ENCODE measurements around the gene KCNB1.

The KCNB1 gene

DNA sequence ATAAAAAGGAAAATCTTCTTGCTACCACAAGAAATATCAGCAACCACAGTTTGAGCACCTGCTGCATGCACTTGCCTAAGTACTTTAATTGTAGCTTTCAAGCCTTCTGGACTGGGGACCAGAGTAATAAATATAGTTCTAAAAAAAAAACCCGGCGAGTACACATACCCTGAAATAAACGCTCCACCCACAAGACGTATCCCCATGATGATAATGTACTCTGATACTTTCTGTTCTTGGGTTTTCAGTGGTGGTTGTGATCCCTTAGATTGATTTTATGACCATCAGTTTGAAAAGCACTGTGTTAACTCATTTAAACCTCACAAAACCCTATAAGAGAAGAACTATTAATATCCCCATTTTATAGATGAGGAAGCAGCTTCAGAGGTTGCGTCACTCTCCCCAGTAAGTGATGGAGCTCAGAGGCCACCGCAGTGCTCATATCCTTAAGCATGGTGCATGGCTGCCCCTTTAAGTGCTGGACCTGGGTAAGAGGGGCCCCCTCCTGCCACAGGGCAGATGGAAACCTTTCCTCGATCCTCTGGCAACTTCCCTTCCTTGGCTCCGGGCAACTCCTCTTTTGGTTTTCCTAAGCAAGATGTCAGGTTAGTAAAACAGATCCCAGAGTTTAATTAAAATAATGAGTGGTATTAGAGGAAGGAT lies 67.3 kb downstream of the KCNB1 start:
- DNase-seq, result no peak
- Histone ChIP-seq H3K79me1 (replicated peaks; ENCODE audit: low read length, poor library complexity, severe bottlenecking) (no peaks in the 10 kb centered on the region), H3K9ac (ENCODE audit: low read length) (no peak overlapping the region), H3K27ac (ENCODE audit: low read length, poor library complexity, severe bottlenecking) (no peak overlapping the region), H2BK15ac (ENCODE audit: low read depth, poor library complexity, severe bottlenecking) (no peak overlapping the region), H3K14ac (ENCODE audit: low read length in 2 of 2) (no peak overlapping the region), H3K4me3 (ENCODE audit: insufficient read depth in 1 of 2, low read depth in 1 of 2, low read length in 2 of 2) (no peak overlapping the region), H2AFZ (ENCODE audit: low read depth, low read length) (no peak overlapping the region), H3K9me3 (ENCODE audit: control insufficient read depth, low read length) (no peaks in the 10 kb centered on the region), H4K91ac (ENCODE audit: low read length) (no peak overlapping the region), H3K27me3 (ENCODE audit: control insufficient read depth in 1 of 2, insufficient read depth in 1 of 2, low read length in 2 of 2) (peaks cover 72 to 86% of the 10 kb centered on the region in 2 experiments), H3K23ac (ENCODE audit: low read length in 2 of 2) (no peak overlapping the region), H3K4ac (ENCODE audit: low read depth in 1 of 2, low read length in 2 of 2) (no peak overlapping the region), H3K4me1 (ENCODE audit: control insufficient read depth, insufficient read depth, low read depth, low read length) (no peaks in the 10 kb centered on the region), H3K18ac (ENCODE audit: low read depth in 1 of 2, low read length in 2 of 2) (no peak overlapping the region), H4K8ac (ENCODE audit: low read length) (no peak overlapping the region), H2BK12ac (ENCODE audit: low read length in 2 of 2) (no peak overlapping the region), H3K4me2 (ENCODE audit: low read length, poor library complexity, severe bottlenecking) (no peak overlapping the region), H3K36me3 (ENCODE audit: control insufficient read depth in 1 of 2, insufficient read depth in 2 of 2, low read depth in 1 of 2, low read length in 2 of 2) (no peaks in the 10 kb centered on the region), H2BK120ac (ENCODE audit: low read depth, low read length) (no peak overlapping the region), H2BK5ac (ENCODE audit: low read depth, low read length, poor library complexity, severe bottlenecking) (no peak overlapping the region), H2AK5ac (ENCODE audit: low read length, severe bottlenecking) (no peak overlapping the region)
- 86% methylated on average over 4 of the region's 8 CpGs for WGBS

DNA sequence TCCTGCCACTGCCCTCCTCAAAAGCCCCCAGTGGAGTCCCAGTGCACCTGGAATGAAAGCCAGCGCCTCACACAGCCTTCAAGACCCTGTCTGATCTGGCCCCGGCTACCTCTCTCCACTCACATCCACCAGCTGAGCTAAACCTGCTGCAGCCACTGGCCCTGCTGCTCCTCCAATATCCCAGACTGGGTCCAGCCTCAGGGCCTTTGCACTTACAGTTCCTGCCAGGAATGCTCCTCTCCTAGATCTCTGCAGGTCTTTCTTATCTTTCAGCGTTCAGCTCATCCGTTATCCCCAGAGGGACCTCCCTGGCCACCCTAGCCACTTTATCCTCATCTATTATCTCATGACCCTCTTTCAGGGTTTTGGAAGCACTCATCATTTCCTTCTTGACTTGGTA lies 68.8 kb downstream of the KCNB1 start:
- Histone ChIP-seq H3K4me2 (ENCODE audit: low read length, poor library complexity, severe bottlenecking) (no peak overlapping the region), H3K4me3 (ENCODE audit: insufficient read depth in 1 of 2, low read depth in 1 of 2, low read length in 2 of 2) (no peak overlapping the region), H3K4ac (ENCODE audit: low read depth in 1 of 2, low read length in 2 of 2) (no peak overlapping the region), H2BK5ac (ENCODE audit: low read depth, low read length, poor library complexity, severe bottlenecking) (no peak overlapping the region), H2AK5ac (ENCODE audit: low read length, severe bottlenecking) (no peak overlapping the region), H3K36me3 (ENCODE audit: control insufficient read depth in 1 of 2, insufficient read depth in 2 of 2, low read depth in 1 of 2, low read length in 2 of 2) (no peaks in the 10 kb centered on the region), H2BK15ac (ENCODE audit: low read depth, poor library complexity, severe bottlenecking) (no peak overlapping the region), H3K9me3 (ENCODE audit: control insufficient read depth, low read length) (no peaks in the 10 kb centered on the region), H3K23ac (ENCODE audit: low read length in 2 of 2) (no peak overlapping the region), H2AFZ (ENCODE audit: low read depth, low read length) (no peak overlapping the region), H4K91ac (ENCODE audit: low read length) (no peak overlapping the region), H3K14ac (ENCODE audit: low read length in 2 of 2) (no peak overlapping the region), H2BK120ac (ENCODE audit: low read depth, low read length) (no peak overlapping the region), H3K27ac (ENCODE audit: low read length, poor library complexity, severe bottlenecking) (no peak overlapping the region), H3K79me1 (replicated peaks; ENCODE audit: low read length, poor library complexity, severe bottlenecking) (no peaks in the 10 kb centered on the region), H3K18ac (ENCODE audit: low read depth in 1 of 2, low read length in 2 of 2) (no peak overlapping the region), H3K27me3 (ENCODE audit: control insufficient read depth in 1 of 2, insufficient read depth in 1 of 2, low read length in 2 of 2) (peaks cover 77 to 86% of the 10 kb centered on the region in 2 experiments), H3K4me1 (ENCODE audit: control insufficient read depth, insufficient read depth, low read depth, low read length) (no peaks in the 10 kb centered on the region), H2BK12ac (ENCODE audit: low read length in 2 of 2) (no peak overlapping the region), H3K9ac (ENCODE audit: low read length) (no peak overlapping the region), H4K8ac (ENCODE audit: low read length) (no peak overlapping the region)
- no peak for DNase-seq
- 77% methylated on average over 4 of the region's 4 CpGs for whole genome bisulfite sequencing

DNA sequence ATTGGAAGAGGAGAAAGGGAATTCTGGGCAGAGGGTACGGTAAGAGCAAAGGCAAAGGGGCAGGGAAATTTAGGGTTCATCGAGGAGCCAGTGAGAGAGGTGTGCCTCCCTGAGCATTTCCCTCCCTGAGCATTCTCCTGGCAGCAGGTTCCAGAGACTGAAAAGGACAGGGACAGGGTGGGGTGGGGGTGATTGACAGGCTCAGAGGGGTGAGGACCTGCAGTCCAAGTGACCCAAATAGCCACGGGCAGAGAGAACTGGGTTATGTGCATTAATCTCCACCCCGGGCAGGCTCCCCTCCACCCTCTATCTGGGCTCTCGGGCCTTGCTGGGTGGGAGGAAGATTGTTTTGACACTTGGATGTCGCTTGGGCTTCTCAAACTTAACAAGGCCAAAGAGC lies 69.5 kb downstream of the KCNB1 start:
- Histone ChIP-seq H3K27me3 (ENCODE audit: control insufficient read depth in 1 of 2, insufficient read depth in 1 of 2, low read length in 2 of 2) (peaks cover 78 to 87% of the 10 kb centered on the region in 2 experiments), H3K14ac (ENCODE audit: low read length in 2 of 2) (no peak overlapping the region), H3K79me1 (replicated peaks; ENCODE audit: low read length, poor library complexity, severe bottlenecking) (no peaks in the 10 kb centered on the region), H3K9ac (ENCODE audit: low read length) (no peak overlapping the region), H2AK5ac (ENCODE audit: low read length, severe bottlenecking) (no peak overlapping the region), H2AFZ (ENCODE audit: low read depth, low read length) (no peak overlapping the region), H2BK5ac (ENCODE audit: low read depth, low read length, poor library complexity, severe bottlenecking) (no peak overlapping the region), H3K18ac (ENCODE audit: low read depth in 1 of 2, low read length in 2 of 2) (no peak overlapping the region), H3K4ac (ENCODE audit: low read depth in 1 of 2, low read length in 2 of 2) (no peak overlapping the region), H3K36me3 (ENCODE audit: control insufficient read depth in 1 of 2, insufficient read depth in 2 of 2, low read depth in 1 of 2, low read length in 2 of 2) (no peaks in the 10 kb centered on the region), H3K4me1 (ENCODE audit: control insufficient read depth, insufficient read depth, low read depth, low read length) (no peaks in the 10 kb centered on the region), H3K27ac (ENCODE audit: low read length, poor library complexity, severe bottlenecking) (no peak overlapping the region), H2BK120ac (ENCODE audit: low read depth, low read length) (no peak overlapping the region), H3K9me3 (ENCODE audit: control insufficient read depth, low read length) (no peaks in the 10 kb centered on the region), H4K91ac (ENCODE audit: low read length) (no peak overlapping the region), H2BK15ac (ENCODE audit: low read depth, poor library complexity, severe bottlenecking) (no peak overlapping the region), H4K8ac (ENCODE audit: low read length) (no peak overlapping the region), H3K4me3 (ENCODE audit: insufficient read depth in 1 of 2, low read depth in 1 of 2, low read length in 2 of 2) (no peak overlapping the region), H3K4me2 (ENCODE audit: low read length, poor library complexity, severe bottlenecking) (no peak overlapping the region), H2BK12ac (ENCODE audit: low read length in 2 of 2) (no peak overlapping the region), H3K23ac (ENCODE audit: low read length in 2 of 2) (peak overlapping the region in 1 of 2 experiments; percentile 18)
- no peak for DNase-seq
- WGBS, result 79% methylated on average over 5 of the region's 6 CpGs

DNA sequence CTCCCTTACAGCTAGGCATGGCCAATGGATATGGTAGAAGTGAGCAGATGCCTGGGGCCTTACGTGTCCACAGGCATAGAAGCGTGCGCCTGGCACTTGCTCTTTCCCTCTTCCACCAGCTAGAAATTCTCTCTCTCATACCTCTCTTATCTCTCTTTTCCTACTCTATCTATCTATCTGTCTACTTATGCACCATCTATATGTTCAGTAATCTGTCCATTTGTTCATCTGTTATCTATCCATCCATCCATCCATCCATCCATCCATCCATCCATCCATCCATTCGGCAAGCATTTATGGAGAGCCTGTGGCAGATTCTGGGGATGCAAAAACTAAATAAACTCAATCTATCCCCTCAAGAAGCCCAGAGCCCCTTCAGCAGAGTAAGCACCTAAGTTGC lies 70.2 kb downstream of the KCNB1 start:
- H3K14ac ChIP-seq (ENCODE audit: low read length in 2 of 2), result no peak overlapping the region
- no peak overlapping the region for H3K18ac ChIP-seq (ENCODE audit: low read depth in 1 of 2, low read length in 2 of 2)
- H2AK5ac ChIP-seq (ENCODE audit: low read length, severe bottlenecking), result no peak overlapping the region
- H2BK120ac ChIP-seq (ENCODE audit: low read depth, low read length), result no peak overlapping the region
- H3K79me1 ChIP-seq (replicated peaks; ENCODE audit: low read length, poor library complexity, severe bottlenecking), result no peaks in the 10 kb centered on the region
- no peak overlapping the region for H2AFZ ChIP-seq (ENCODE audit: low read depth, low read length)
- H3K9me3 ChIP-seq (ENCODE audit: control insufficient read depth, low read length), result no peaks in the 10 kb centered on the region
- peaks cover 84 to 87% of the 10 kb centered on the region in 2 experiments for H3K27me3 ChIP-seq (ENCODE audit: control insufficient read depth in 1 of 2, insufficient read depth in 1 of 2, low read length in 2 of 2)
- H2BK12ac ChIP-seq (ENCODE audit: low read length in 2 of 2), result no peak overlapping the region
- H3K4me2 ChIP-seq (ENCODE audit: low read length, poor library complexity, severe bottlenecking), result no peak overlapping the region
- no peaks in the 10 kb centered on the region for H3K36me3 ChIP-seq (ENCODE audit: control insufficient read depth in 1 of 2, insufficient read depth in 2 of 2, low read depth in 1 of 2, low read length in 2 of 2)
- H3K4me1 ChIP-seq (ENCODE audit: control insufficient read depth, insufficient read depth, low read depth, low read length), result no peaks in the 10 kb centered on the region
- WGBS, result 93% methylated on average over 4 of the region's 4 CpGs
- H2BK15ac ChIP-seq (ENCODE audit: low read depth, poor library complexity, severe bottlenecking), result no peak overlapping the region
- no peak for DNase-seq
- no peak overlapping the region for H3K23ac ChIP-seq (ENCODE audit: low read length in 2 of 2)
- no peak overlapping the region for H3K4me3 ChIP-seq (ENCODE audit: insufficient read depth in 1 of 2, low read depth in 1 of 2, low read length in 2 of 2)
- H4K8ac ChIP-seq (ENCODE audit: low read length), result no peak overlapping the region
- H4K91ac ChIP-seq (ENCODE audit: low read length), result no peak overlapping the region
- H2BK5ac ChIP-seq (ENCODE audit: low read depth, low read length, poor library complexity, severe bottlenecking), result no peak overlapping the region
- no peak overlapping the region for H3K9ac ChIP-seq (ENCODE audit: low read length)
- H3K27ac ChIP-seq (ENCODE audit: low read length, poor library complexity, severe bottlenecking), result no peak overlapping the region
- no peak overlapping the region for H3K4ac ChIP-seq (ENCODE audit: low read depth in 1 of 2, low read length in 2 of 2)
